LNCAP (cell line): Measurements from ENCODE around the gene ANTXR1.

Experiments used
- TF ChIP-seq, protein P1 (sequence below): fragments of 450-650 bp; IDR thresholded peaks from 2 replicates; pipeline ENCODE4 v1.5.1; 2017; ENCODE audit warnings: mild to moderate bottlenecking

ANTXR1 gene

GRCh38 chr2:69164061-69164778, 151.2 kb downstream of the ANTXR1 start:
- TF ChIP-seq, protein P1, sequence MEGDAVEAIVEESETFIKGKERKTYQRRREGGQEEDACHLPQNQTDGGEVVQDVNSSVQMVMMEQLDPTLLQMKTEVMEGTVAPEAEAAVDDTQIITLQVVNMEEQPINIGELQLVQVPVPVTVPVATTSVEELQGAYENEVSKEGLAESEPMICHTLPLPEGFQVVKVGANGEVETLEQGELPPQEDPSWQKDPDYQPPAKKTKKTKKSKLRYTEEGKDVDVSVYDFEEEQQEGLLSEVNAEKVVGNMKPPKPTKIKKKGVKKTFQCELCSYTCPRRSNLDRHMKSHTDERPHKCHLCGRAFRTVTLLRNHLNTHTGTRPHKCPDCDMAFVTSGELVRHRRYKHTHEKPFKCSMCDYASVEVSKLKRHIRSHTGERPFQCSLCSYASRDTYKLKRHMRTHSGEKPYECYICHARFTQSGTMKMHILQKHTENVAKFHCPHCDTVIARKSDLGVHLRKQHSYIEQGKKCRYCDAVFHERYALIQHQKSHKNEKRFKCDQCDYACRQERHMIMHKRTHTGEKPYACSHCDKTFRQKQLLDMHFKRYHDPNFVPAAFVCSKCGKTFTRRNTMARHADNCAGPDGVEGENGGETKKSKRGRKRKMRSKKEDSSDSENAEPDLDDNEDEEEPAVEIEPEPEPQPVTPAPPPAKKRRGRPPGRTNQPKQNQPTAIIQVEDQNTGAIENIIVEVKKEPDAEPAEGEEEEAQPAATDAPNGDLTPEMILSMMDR = no peak

GRCh38 chr2:69165091-69165880, 152.3 kb downstream of the ANTXR1 start:
- TF ChIP-seq, protein P1 = no peak

DNA sequence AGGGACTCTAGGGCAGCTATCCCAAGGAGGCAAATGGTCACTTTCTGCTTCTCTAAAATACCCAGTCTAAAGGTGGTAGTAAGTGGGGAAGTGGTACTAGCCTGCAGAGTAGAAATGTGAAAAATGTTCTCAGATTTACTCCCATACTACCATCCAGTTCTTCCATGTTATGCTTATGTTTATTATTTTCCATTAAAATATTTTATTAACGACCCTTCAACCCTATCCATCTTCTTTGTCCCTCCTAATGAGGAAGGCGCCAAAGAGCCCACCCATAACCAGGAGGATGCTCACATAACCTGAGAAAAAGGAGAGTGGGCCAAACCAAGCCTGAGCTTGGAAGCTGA, 153.5 kb downstream of the ANTXR1 start:
- TF ChIP-seq, protein P1 = no peak

DNA sequence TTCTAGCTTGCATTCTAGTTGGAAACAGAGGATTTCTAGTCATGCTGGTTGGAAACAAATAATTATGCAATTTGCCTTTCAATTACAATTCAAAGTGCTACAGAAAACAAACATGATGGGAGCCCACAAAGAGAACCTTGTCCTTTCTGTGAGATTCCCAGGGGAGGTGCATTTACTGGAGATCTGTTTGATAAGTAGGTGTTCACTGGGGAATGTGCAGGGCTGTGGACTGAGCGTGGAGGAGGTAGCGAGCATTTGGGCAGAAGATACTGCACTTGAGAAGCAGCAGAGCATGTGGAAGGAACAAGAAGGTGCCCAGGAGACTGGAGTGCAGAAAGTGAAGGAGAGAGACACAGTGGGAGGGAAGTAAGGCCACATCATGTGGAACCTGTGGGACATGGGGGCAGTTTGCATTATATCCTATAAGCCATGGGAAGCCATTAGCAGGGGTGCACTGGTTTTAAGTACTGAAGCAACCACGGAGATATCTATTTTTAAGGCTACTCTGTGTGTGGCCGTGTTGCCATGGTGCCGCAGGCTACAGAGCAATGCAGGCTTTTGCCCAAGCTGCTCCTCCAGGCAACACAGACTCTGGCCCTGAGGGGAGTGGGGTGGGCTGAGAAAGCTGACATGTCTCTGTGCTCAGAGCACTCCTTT, 154.0 kb downstream of the ANTXR1 start:
- TF ChIP-seq, protein P1 = no peak

DNA sequence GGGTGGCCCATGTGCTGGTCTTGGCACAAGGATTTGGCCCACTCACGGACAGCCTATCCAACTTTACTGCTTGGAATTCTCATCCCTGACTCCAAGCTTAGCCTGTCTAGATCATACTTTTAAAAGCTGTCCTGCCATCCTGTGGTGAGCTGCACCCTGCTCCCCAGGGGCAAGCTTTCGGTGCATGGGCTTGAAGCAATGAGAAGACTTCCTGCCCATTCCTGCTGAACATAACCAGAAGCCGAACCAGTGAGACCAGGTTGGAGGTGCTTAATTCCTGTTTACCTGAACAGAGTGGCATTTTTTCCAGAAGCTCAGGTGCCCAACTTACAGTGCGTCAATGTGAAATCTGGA, 154.5 kb downstream of the ANTXR1 start:
- TF ChIP-seq, protein P1 = no peak

DNA sequence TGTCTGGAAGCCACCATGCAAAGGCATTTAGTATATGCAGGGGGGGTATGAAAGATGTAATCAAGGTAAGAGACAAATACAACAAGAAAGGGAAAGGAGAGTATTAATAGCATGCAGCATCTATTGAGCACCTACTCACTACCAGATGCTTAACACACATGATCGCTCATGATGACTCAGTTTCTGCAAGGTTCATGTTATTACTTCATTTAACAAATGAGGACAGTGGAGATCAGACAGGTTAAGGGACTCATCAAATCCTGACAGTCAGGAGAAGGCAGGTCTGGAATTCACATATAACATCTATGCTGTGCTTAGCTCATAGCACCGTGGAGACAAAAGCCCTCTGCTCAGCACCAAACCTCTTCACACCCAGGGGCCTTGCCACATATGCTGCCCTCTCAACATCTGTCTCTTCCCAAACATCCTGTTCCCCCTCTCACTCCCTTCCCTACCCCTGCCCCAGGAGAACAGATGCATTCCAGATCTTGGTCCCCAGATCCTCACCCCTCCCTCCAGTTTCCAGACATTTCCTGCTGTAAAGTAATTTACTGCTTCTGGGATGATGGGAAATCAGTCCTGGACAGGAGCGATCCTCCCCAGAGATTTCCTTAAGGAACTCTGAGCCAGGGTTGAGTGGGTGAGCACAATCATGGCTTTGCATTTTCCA, 155.3 kb downstream of the ANTXR1 start:
- TF ChIP-seq, protein P1 = no peak

- TF ChIP-seq, protein P1 = no peak
These were observed 156.1 kb downstream of the ANTXR1 start for GRCh38 chr2:69168950-69169654.
